ENCODE results near the gene PLA2G2C.

Gene PLA2G2C

DNA sequence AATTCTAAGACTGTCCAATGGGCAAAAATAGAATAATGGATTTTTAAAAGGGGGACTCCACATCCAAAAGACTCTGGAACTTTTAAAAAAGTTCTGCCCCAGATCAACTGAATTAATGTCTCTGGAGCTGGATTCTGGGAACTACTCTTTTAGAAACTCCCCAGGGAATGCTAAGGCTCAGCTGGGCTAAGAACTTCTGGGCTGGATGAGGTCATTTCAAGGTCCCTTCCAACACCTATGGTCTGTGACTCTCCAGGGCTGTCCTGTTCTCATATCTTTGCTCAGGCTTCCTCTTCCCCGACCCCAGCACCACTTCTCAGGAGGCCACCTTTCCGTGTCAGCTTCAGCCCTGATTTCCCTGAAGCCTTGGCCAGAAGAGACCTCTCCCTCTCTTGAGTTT is 13.5 kb upstream of the PLA2G2C start:
- H3K9me3 ChIP-seq (ENCODE audit: control insufficient read depth, insufficient read depth, low read depth, low read length), result no peaks in the 10 kb centered on the region
- ChIA-PET POLR2A (no interaction called here), CTCF (interaction anchor here (0.6 to 1.9 kb wide), 3 partner anchors 12 to 55 kb away, joined by 4 to 8 read pairs (median 4); no protein-coding TSS in a partner anchor)
- no peak overlapping the region for H3K4me3 ChIP-seq (ENCODE audit: low read depth, low read length)
- no peaks in the 10 kb centered on the region for H3K4me1 ChIP-seq (ENCODE audit: control insufficient read depth, insufficient read depth, low read length)
- no peak overlapping the region for H3K27ac ChIP-seq (ENCODE audit: extremely low read depth, low read depth, low read length)
- H3K36me3 ChIP-seq (ENCODE audit: control insufficient read depth in 2 of 2, insufficient read depth in 1 of 2, low read length in 2 of 2), result no peaks in the 10 kb centered on the region
- no peak for TF ChIP-seq ZBTB17 (tag by site-specific recombination; IDR thresholded peaks at IDR 0.05)
- no peak for TF ChIP-seq ZIC2 (tag by site-specific recombination; IDR thresholded peaks at IDR 0.05)
- TF ChIP-seq, protein P1, sequence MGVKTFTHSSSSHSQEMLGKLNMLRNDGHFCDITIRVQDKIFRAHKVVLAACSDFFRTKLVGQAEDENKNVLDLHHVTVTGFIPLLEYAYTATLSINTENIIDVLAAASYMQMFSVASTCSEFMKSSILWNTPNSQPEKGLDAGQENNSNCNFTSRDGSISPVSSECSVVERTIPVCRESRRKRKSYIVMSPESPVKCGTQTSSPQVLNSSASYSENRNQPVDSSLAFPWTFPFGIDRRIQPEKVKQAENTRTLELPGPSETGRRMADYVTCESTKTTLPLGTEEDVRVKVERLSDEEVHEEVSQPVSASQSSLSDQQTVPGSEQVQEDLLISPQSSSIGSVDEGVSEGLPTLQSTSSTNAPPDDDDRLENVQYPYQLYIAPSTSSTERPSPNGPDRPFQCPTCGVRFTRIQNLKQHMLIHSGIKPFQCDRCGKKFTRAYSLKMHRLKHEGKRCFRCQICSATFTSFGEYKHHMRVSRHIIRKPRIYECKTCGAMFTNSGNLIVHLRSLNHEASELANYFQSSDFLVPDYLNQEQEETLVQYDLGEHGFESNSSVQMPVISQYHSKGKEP (tag by site-specific recombination; IDR thresholded peaks at IDR 0.05), result no peak
- TF ChIP-seq, protein P2, sequence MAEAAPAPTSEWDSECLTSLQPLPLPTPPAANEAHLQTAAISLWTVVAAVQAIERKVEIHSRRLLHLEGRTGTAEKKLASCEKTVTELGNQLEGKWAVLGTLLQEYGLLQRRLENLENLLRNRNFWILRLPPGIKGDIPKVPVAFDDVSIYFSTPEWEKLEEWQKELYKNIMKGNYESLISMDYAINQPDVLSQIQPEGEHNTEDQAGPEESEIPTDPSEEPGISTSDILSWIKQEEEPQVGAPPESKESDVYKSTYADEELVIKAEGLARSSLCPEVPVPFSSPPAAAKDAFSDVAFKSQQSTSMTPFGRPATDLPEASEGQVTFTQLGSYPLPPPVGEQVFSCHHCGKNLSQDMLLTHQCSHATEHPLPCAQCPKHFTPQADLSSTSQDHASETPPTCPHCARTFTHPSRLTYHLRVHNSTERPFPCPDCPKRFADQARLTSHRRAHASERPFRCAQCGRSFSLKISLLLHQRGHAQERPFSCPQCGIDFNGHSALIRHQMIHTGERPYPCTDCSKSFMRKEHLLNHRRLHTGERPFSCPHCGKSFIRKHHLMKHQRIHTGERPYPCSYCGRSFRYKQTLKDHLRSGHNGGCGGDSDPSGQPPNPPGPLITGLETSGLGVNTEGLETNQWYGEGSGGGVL (tag by site-specific recombination; IDR thresholded peaks at IDR 0.05), result no peak
- TF ChIP-seq, protein P3, sequence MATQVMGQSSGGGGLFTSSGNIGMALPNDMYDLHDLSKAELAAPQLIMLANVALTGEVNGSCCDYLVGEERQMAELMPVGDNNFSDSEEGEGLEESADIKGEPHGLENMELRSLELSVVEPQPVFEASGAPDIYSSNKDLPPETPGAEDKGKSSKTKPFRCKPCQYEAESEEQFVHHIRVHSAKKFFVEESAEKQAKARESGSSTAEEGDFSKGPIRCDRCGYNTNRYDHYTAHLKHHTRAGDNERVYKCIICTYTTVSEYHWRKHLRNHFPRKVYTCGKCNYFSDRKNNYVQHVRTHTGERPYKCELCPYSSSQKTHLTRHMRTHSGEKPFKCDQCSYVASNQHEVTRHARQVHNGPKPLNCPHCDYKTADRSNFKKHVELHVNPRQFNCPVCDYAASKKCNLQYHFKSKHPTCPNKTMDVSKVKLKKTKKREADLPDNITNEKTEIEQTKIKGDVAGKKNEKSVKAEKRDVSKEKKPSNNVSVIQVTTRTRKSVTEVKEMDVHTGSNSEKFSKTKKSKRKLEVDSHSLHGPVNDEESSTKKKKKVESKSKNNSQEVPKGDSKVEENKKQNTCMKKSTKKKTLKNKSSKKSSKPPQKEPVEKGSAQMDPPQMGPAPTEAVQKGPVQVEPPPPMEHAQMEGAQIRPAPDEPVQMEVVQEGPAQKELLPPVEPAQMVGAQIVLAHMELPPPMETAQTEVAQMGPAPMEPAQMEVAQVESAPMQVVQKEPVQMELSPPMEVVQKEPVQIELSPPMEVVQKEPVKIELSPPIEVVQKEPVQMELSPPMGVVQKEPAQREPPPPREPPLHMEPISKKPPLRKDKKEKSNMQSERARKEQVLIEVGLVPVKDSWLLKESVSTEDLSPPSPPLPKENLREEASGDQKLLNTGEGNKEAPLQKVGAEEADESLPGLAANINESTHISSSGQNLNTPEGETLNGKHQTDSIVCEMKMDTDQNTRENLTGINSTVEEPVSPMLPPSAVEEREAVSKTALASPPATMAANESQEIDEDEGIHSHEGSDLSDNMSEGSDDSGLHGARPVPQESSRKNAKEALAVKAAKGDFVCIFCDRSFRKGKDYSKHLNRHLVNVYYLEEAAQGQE (tag by site-specific recombination; IDR thresholded peaks at IDR 0.05), result no peak
- TF ChIP-seq ZNF391 (tag by site-specific recombination; IDR thresholded peaks at IDR 0.05; ENCODE audit: borderline replicate concordance, low read depth), result no peak
- TF ChIP-seq ZNF596 (tag by site-specific recombination; IDR thresholded peaks at IDR 0.05), result no peak
- TF ChIP-seq ZNF600 (tag by site-specific recombination; IDR thresholded peaks at IDR 0.05), result no peak
- TF ChIP-seq ZNF660 (tag by site-specific recombination; IDR thresholded peaks at IDR 0.05), result no peak
- no peak for TF ChIP-seq RBAK (tag by site-specific recombination; IDR thresholded peaks at IDR 0.05)
- TF ChIP-seq ZNF266 (tag by site-specific recombination; IDR thresholded peaks at IDR 0.05; ENCODE audit: low read depth), result no peak
- TF ChIP-seq ZNF132 (tag by site-specific recombination; IDR thresholded peaks at IDR 0.05; ENCODE audit: borderline replicate concordance), result no peak
- no peak for TF ChIP-seq ZNF792 (tag by site-specific recombination; IDR thresholded peaks at IDR 0.05)
- TF ChIP-seq ZNF623 (tag by site-specific recombination; IDR thresholded peaks at IDR 0.05), result no peak
- TF ChIP-seq ZBTB7A (tag by site-specific recombination; IDR thresholded peaks at IDR 0.05; ENCODE audit: low read depth), result no peak
- TF ChIP-seq ZNF560 (tag by site-specific recombination; IDR thresholded peaks at IDR 0.05; ENCODE audit: borderline replicate concordance), result no peak
- no peak for TF ChIP-seq ZFP37 (tag by site-specific recombination; IDR thresholded peaks at IDR 0.05)
- no peak for TF ChIP-seq MZF1 (tag by site-specific recombination; IDR thresholded peaks at IDR 0.05; ENCODE audit: borderline replicate concordance)
- TF ChIP-seq SP7 (tag by site-specific recombination; IDR thresholded peaks at IDR 0.05), result no peak

DNA sequence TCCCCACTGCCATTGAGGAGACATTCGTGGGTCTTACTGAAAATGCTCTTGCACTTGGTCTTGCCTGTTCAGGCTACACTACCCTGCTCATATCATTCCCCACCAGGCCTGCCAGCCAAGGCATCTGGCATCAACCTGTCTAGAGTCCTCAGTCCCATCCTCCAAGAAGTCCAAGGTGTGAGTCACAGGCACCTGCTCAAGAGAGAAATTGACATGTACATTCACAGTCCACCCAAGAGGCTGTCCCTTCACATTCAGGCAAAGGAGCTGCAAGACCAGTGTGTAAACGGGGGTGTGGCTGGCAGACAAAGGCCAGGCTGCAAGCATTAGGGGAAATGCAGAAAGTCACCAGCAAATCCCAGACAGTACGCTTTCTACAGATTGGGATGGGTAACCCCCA is 13.1 kb upstream of the PLA2G2C start:
- Histone ChIP-seq H3K27ac (ENCODE audit: extremely low read depth, low read depth, low read length) (no peak overlapping the region), H3K36me3 (ENCODE audit: control insufficient read depth in 2 of 2, insufficient read depth in 1 of 2, low read length in 2 of 2) (no peaks in the 10 kb centered on the region), H3K4me1 (ENCODE audit: control insufficient read depth, insufficient read depth, low read length) (no peaks in the 10 kb centered on the region), H3K9me3 (ENCODE audit: control insufficient read depth, insufficient read depth, low read depth, low read length) (no peaks in the 10 kb centered on the region), H3K4me3 (ENCODE audit: low read depth, low read length) (no peak overlapping the region)
- ChIA-PET POLR2A (no interaction called here), CTCF (interaction anchor here (0.6 to 1.9 kb wide), 3 partner anchors 11 to 55 kb away, joined by 4 to 8 read pairs (median 4); no protein-coding TSS in a partner anchor)
- TF ChIP-seq, protein P4, sequence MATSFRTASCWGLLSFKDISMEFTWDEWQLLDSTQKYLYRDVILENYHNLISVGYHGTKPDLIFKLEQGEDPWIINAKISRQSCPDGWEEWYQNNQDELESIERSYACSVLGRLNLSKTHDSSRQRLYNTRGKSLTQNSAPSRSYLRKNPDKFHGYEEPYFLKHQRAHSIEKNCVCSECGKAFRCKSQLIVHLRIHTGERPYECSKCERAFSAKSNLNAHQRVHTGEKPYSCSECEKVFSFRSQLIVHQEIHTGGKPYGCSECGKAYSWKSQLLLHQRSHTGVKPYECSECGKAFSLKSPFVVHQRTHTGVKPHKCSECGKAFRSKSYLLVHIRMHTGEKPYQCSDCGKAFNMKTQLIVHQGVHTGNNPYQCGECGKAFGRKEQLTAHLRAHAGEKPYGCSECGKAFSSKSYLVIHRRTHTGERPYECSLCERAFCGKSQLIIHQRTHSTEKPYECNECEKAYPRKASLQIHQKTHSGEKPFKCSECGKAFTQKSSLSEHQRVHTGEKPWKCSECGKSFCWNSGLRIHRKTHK (tag by site-specific recombination; IDR thresholded peaks at IDR 0.05), result no peak
- TF ChIP-seq ZNF514 (tag by site-specific recombination; IDR thresholded peaks at IDR 0.05) (no peak), ZNF785 (tag by site-specific recombination; IDR thresholded peaks at IDR 0.05) (no peak), ZNF521 (tag by site-specific recombination; IDR thresholded peaks at IDR 0.05) (no peak), ZNF248 (tag by site-specific recombination; IDR thresholded peaks at IDR 0.05) (no peak), ZNF10 (tag by site-specific recombination; IDR thresholded peaks at IDR 0.05) (no peak), ZNF132 (tag by site-specific recombination; IDR thresholded peaks at IDR 0.05; ENCODE audit: borderline replicate concordance) (no peak)
- TF ChIP-seq, protein P2 (tag by site-specific recombination; IDR thresholded peaks at IDR 0.05), result no peak

Data from HEK293 (cell line).